SK-N-SH (cell line): Measurements from ENCODE around the gene MXI1. TPM values are rescaled to one million over a fixed set of nuclear protein-coding genes. Genes with fewer than 3 reads are reported as not detected.

ENCODE experiments used
- CTCF ChIA-PET: fragments of 300-600, 350-600 bp; formaldehyde crosslinking; extraction: SDS; loops from one replicate; lab custom pipeline; 2021; lab: Yijun Ruan, JAX
- POLR2A ChIA-PET: fragments of 350-600 bp; sonication (Branson Sonifier 250); formaldehyde crosslinking; extraction: SDS; loops from one replicate; lab custom pipeline; 2020; ENCODE audit warnings: antibody characterized with exemption, inconsistent platforms; lab: Yijun Ruan, JAX
- DNase-seq: peaks from one replicate; pipeline ENCODE4 v3.0.0; 2012
- H2AFZ ChIP-seq: fragments of 200-600 bp; sonication (generic); 2 replicates; pipeline ENCODE4 v1.8.1; 2016; ENCODE audit warnings: antibody characterized with exemption, mild to moderate bottlenecking, low read depth
- H3F3A ChIP-seq: fragments of 200-600 bp; sonication (generic); replicated peaks from 2 replicates; pipeline ENCODE3; 2016; ENCODE audit warnings: antibody characterized with exemption, mild to moderate bottlenecking; ENCODE audit not compliant: insufficient read depth
- H3K27ac ChIP-seq, 2 experiments: fragments of 200-500 bp in 1 of 2; fragments of 200-600 bp in 1 of 2; sonication (Bioruptor generic) in 1 of 2; sonication (generic), shearing (Covaris generic) in 1 of 2; 2 replicates each; pipeline versions ENCODE4 v1.5.1 to v1.6.1; 2014 to 2016; ENCODE audit warnings: low read depth in 2 of 2, inconsistent platforms in 1 of 2, low read length in 1 of 2, mild to moderate bottlenecking in 1 of 2, mixed read lengths in 1 of 2
- H3K27me3 ChIP-seq: fragments of 200-600 bp; sonication (generic), shearing (Covaris generic); 2 replicates; pipeline ENCODE4 v1.6.1; 2016; ENCODE audit warnings: mixed run types; ENCODE audit not compliant: insufficient read depth
- H3K36me3 ChIP-seq, 2 experiments: fragments of 200-500 bp in 1 of 2; fragments of 200-600 bp in 1 of 2; sonication (Bioruptor generic) in 1 of 2; sonication (generic) in 1 of 2; replicated peaks in 1 of 2; 2 replicates each; pipeline versions ENCODE3 to v1.5.1; 2014 to 2016; ENCODE audit warnings: low read length in 1 of 2, mild to moderate bottlenecking in 1 of 2; ENCODE audit not compliant: insufficient read depth in 2 of 2, control insufficient read depth in 1 of 2
- H3K4me1 ChIP-seq, 2 experiments: fragments of 200-500 bp in 1 of 2; fragments of 200-600 bp in 1 of 2; sonication (Bioruptor generic) in 1 of 2; sonication (generic), shearing (Covaris generic) in 1 of 2; 2 replicates each; pipeline versions ENCODE4 v1.5.1 to v1.6.1; 2014 to 2016; ENCODE audit warnings: low read depth in 1 of 2, low read length in 1 of 2, mixed run types in 1 of 2; ENCODE audit not compliant: insufficient read depth in 2 of 2, control insufficient read depth in 1 of 2
- H3K4me2 ChIP-seq: fragments of 200-600 bp; sonication (generic), shearing (Covaris generic); 2 replicates; pipeline ENCODE4 v1.6.1; 2017; ENCODE audit warnings: mixed run types
- H3K4me3 ChIP-seq, 2 experiments: fragments of 200-500 bp in 1 of 2; fragments of 200-600 bp in 1 of 2; sonication (Bioruptor generic) in 1 of 2; sonication (generic), shearing (Covaris generic) in 1 of 2; 2 replicates each; pipeline versions ENCODE4 v1.5.1 to v1.8.1; 2014 to 2016; ENCODE audit warnings: low read depth in 2 of 2, inconsistent platforms in 1 of 2, low read length in 1 of 2, mild to moderate bottlenecking in 1 of 2, mixed read lengths in 1 of 2, moderate library complexity in 1 of 2
- H3K79me2 ChIP-seq: fragments of 200-600 bp; sonication (generic); 2 replicates; pipeline ENCODE4 v1.8.1; 2017; ENCODE audit warnings: mild to moderate bottlenecking; ENCODE audit not compliant: insufficient read depth
- H3K9ac ChIP-seq: fragments of 200-600 bp; sonication (generic); 2 replicates; pipeline ENCODE4 v1.6.1; 2017; ENCODE audit warnings: mixed run types
- H3K9me2 ChIP-seq: fragments of 200-600 bp; sonication (generic); 2 replicates; pipeline ENCODE4 v1.6.1; 2017; ENCODE audit warnings: mixed run types
- H3K9me3 ChIP-seq: fragments of 200-600 bp; sonication (generic); 2 replicates; pipeline ENCODE4 v1.6.1; 2017; ENCODE audit warnings: mixed run types, mild to moderate bottlenecking, moderate library complexity
- H4K20me1 ChIP-seq: fragments of 200-600 bp; sonication (generic); 2 replicates; pipeline ENCODE4 v1.6.1; 2017; ENCODE audit warnings: mild to moderate bottlenecking, mixed run types; ENCODE audit not compliant: insufficient read depth
- ELF1 ChIP-seq: IDR thresholded peaks from 2 replicates; pipeline ENCODE4 v1.4.0; 2012
- EP300 ChIP-seq, 2 experiments: IDR thresholded peaks; 2 replicates each; pipeline versions ENCODE4 v1.4.0 to v1.6.1; 2012; ENCODE audit warnings: borderline replicate concordance in 1 of 2, low read depth in 1 of 2, low read length in 1 of 2
- GABPA ChIP-seq: IDR thresholded peaks from 2 replicates; pipeline ENCODE4 v1.4.0; 2012; ENCODE audit warnings: low read depth, mild to moderate bottlenecking
- IRF3 ChIP-seq: fragments of 150-350 bp; IDR thresholded peaks from 2 replicates; pipeline ENCODE4 v1.6.1; 2016; ENCODE audit warnings: mild to moderate bottlenecking, low read depth, low read length
- MAX ChIP-seq: IDR thresholded peaks from 2 replicates; pipeline ENCODE4 v1.4.0; 2012; ENCODE audit warnings: low read depth
- MEF2A ChIP-seq: IDR thresholded peaks from 2 replicates; pipeline ENCODE4 v1.4.0; 2012; ENCODE audit warnings: low read depth, borderline replicate concordance
- MXI1 ChIP-seq: IDR thresholded peaks from 2 replicates; pipeline ENCODE4 v1.6.1; 2012; ENCODE audit warnings: mild to moderate bottlenecking, low read depth, low read length, improper control_type of control experiment
- NFIC ChIP-seq: IDR thresholded peaks from 2 replicates; pipeline ENCODE4 v1.4.0; 2012; ENCODE audit warnings: borderline replicate concordance
- PBX3 ChIP-seq: IDR thresholded peaks from 2 replicates; pipeline ENCODE4; 2012
- REST ChIP-seq: IDR thresholded peaks from 2 replicates; pipeline ENCODE4 v1.6.1; 2012; ENCODE audit warnings: mild to moderate bottlenecking, low read depth, low read length, moderate library complexity
- RFX5 ChIP-seq: IDR thresholded peaks from 2 replicates; pipeline ENCODE4 v1.6.1; 2012; ENCODE audit warnings: mild to moderate bottlenecking, improper control_type of control experiment, low read length
- SIN3A ChIP-seq: IDR thresholded peaks from 2 replicates; pipeline ENCODE4 v1.6.1; 2012; ENCODE audit warnings: low read depth, mild to moderate bottlenecking, low read length, moderate library complexity, borderline replicate concordance
- TAF1 ChIP-seq: IDR thresholded peaks from 2 replicates; pipeline ENCODE4 v1.6.1; 2012; ENCODE audit warnings: low read depth, mild to moderate bottlenecking, low read length, moderate library complexity, borderline replicate concordance
- TCF12 ChIP-seq: IDR thresholded peaks from 2 replicates; pipeline ENCODE4 v1.4.0; 2012
- USF1 ChIP-seq: IDR thresholded peaks from 2 replicates; pipeline ENCODE4 v1.4.0; 2012; ENCODE audit warnings: low read depth, borderline replicate concordance
- YY1 ChIP-seq: IDR thresholded peaks from 2 replicates; pipeline ENCODE4 v1.4.0; 2012; ENCODE audit warnings: low read depth, mild to moderate bottlenecking
- ZBTB33 ChIP-seq: IDR thresholded peaks from 2 replicates; pipeline ENCODE4 v1.4.0; 2012; ENCODE audit warnings: low read depth, borderline replicate concordance
- WGBS: methylation state at CpG from one replicate; pipeline ENCODE4 v1.1.6; 2017; ENCODE audit warnings: low lambda C conversion rate; 5-methylcytosine and 5-hydroxymethylcytosine counted together
- polyA plus RNA-seq, 3 experiments: library from polyadenylated mRNA; depleted of rRNA; stranded (reverse); fragments of >200 nt; gene quantifications; 2 replicates each; pipeline ENCODE4 v1.2.3, GENCODE V29; 2012

Gene MXI1
- polyA plus RNA-seq, 1 of the 3 experiments (the other 2 are of a cell fraction): 13.8 TPM

- CTCF ChIA-PET: interaction anchor here (0.7 to 3.3 kb wide), 5 partner anchors 10 to 391 kb away, joined by 3 to 19 read pairs (median 7); partner anchors contain the start of gene MXI1
- peaks cover under 1 to 2% of the 10 kb centered on the region in 2 experiments for H3K36me3 ChIP-seq
- H3K9me3 ChIP-seq: no peaks in the 10 kb centered on the region
- no peaks in the 10 kb centered on the region for H4K20me1 ChIP-seq
- no peak overlapping the region for H2AFZ ChIP-seq
- H3K9me2 ChIP-seq: no peaks in the 10 kb centered on the region
- H3K9ac ChIP-seq: no peak overlapping the region
- H3K79me2 ChIP-seq: no peaks in the 10 kb centered on the region
- no peak overlapping the region for H3K4me3 ChIP-seq
- no peak overlapping the region for H3K4me2 ChIP-seq
- no peak for DNase-seq
- no peak overlapping the region for H3K27ac ChIP-seq
- TF ChIP-seq USF1 (no peak), ELF1 (no peak), YY1 (no peak), TCF12 (no peak), EP300 (IDR thresholded peaks at IDR 0.05; ENCODE audit: borderline replicate concordance in 1 of 2, low read depth in 1 of 2, low read length in 1 of 2) (no peak), TAF1 (no peak), SIN3A (no peak), PBX3 (no peak), RFX5 (no peak), GABPA (no peak)
- TF ChIP-seq, all 33 proteins: peak for 0
- no peaks in the 10 kb centered on the region for H3F3A ChIP-seq
- H3K4me1 ChIP-seq: peaks cover 5% of the 10 kb centered on the region in 2 experiments; a peak in 2 of 4 replicates
- H3K27me3 ChIP-seq: no peaks in the 10 kb centered on the region
- POLR2A ChIA-PET: no interaction called here
- 97% methylated on average over 6 of the region's 6 CpGs for WGBS
Observed at GRCh38 chr10:110274647-110275046, 67.2 kb downstream of the MXI1 start.

- H3K9ac ChIP-seq: no peak overlapping the region
- H4K20me1 ChIP-seq: no peaks in the 10 kb centered on the region
- 52% methylated on average over 2 of the region's 2 CpGs for WGBS
- ChIA-PET CTCF (interaction anchor here (0.7 to 3.3 kb wide), 7 partner anchors 10 to 137 kb away, joined by 3 to 19 read pairs (median 7); partner anchors contain the start of gene MXI1), POLR2A (no interaction called here)
- H3K27me3 ChIP-seq: no peaks in the 10 kb centered on the region
- no peaks in the 10 kb centered on the region for H3K9me3 ChIP-seq
- no peak overlapping the region for H2AFZ ChIP-seq
- H3K4me3 ChIP-seq: no peak overlapping the region
- no peak for DNase-seq
- H3F3A ChIP-seq: no peaks in the 10 kb centered on the region
- no peak overlapping the region for H3K27ac ChIP-seq
- no peaks in the 10 kb centered on the region for H3K9me2 ChIP-seq
- peaks cover 4 to 5% of the 10 kb centered on the region in 2 experiments; a peak in 2 of 4 replicates for H3K4me1 ChIP-seq
- H3K36me3 ChIP-seq: peaks cover 4 to 6% of the 10 kb centered on the region in 2 experiments
- no peak overlapping the region for H3K4me2 ChIP-seq
- H3K79me2 ChIP-seq: no peaks in the 10 kb centered on the region
- no peak for TF ChIP-seq MAX
- no peak for TF ChIP-seq NFIC
- TF ChIP-seq MXI1: no peak
- TF ChIP-seq MEF2A: no peak
- no peak for TF ChIP-seq REST
- no peak for TF ChIP-seq ZBTB33
- TF ChIP-seq TCF12: no peak
- TF ChIP-seq SIN3A: no peak
- TF ChIP-seq IRF3: no peak
Observed at GRCh38 chr10:110275128-110275729, 67.8 kb downstream of the MXI1 start.
